M059J (cell line): ENCODE data around the gene NRN1L. TPM values are rescaled to one million over a fixed set of nuclear protein-coding genes. Genes with fewer than 3 reads are reported as not detected.

Source experiments
- DNase-seq: peaks from one replicate; pipeline ENCODE4 v3.0.0-alpha.2; 2012; ENCODE audit warnings: low read depth
- total RNA-seq: library from RNA; depleted of rRNA; stranded (reverse); fragments of >200 nt; shearing (Covaris generic); gene quantifications from 2 replicates; pipeline ENCODE4 v1.2.3, GENCODE V29; 2014

The NRN1L gene
- total RNA-seq, 1 experiment from 2014 or later, result 0.42 TPM

GRCh38 chr16:67917140-67917851, 32.6 kb downstream of the NRN1L start:
- peak; percentile 47 for DNase-seq

GRCh38 chr16:67917852-67918236, 33.2 kb downstream of the NRN1L start:
- DNase-seq, result peak; percentile 94

GRCh38 chr16:67919622-67920221, 35.0 kb downstream of the NRN1L start:
- peak; percentile 18 for DNase-seq

GRCh38 chr16:67922221-67922620, 37.5 kb downstream of the NRN1L start:
- no peak for DNase-seq

GRCh38 chr16:67922740-67923139, 38.1 kb downstream of the NRN1L start:
- no peak for DNase-seq

- DNase-seq, result no peak
Measured at GRCh38 chr16:67923414-67924116, 38.9 kb downstream of the NRN1L start.

GRCh38 chr16:67924140-67924906, 39.6 kb downstream of the NRN1L start:
- DNase-seq, result no peak

- DNase-seq, result no peak
Measured at GRCh38 chr16:67926181-67926750, 41.6 kb downstream of the NRN1L start.

GRCh38 chr16:67927131-67927941, 42.7 kb downstream of the NRN1L start:
- DNase-seq, result no peak

- no peak for DNase-seq
Measured at GRCh38 chr16:67928147-67928546, 43.5 kb downstream of the NRN1L start.

- peak; percentile 64 for DNase-seq
Measured at GRCh38 chr16:67928561-67929364, 44.1 kb downstream of the NRN1L start.

GRCh38 chr16:67930191-67930590, 45.5 kb downstream of the NRN1L start:
- DNase-seq, result no peak

- DNase-seq, result no peak
Measured at GRCh38 chr16:67930678-67931211, 46.1 kb downstream of the NRN1L start.

- no peak for DNase-seq
Measured at GRCh38 chr16:67931712-67932461, 47.2 kb downstream of the NRN1L start, which contains the start of gene CTRL. CTRL (minus strand) TSS chr16:67931862; CDS start chr16:67931852, 10 bp downstream.

- no peak for DNase-seq
Measured at GRCh38 chr16:67932462-67932840, 47.8 kb downstream of the NRN1L start.

GRCh38 chr16:67933805-67934204, 49.1 kb downstream of the NRN1L start:
- DNase-seq, result no peak

- no peak for DNase-seq
Measured at GRCh38 chr16:67934306-67935100, 49.8 kb downstream of the NRN1L start.

GRCh38 chr16:67935101-67935401, 50.4 kb downstream of the NRN1L start:
- DNase-seq, result no peak
